ENCODE data around the gene RAB20. TPM values are rescaled to one million over a fixed set of nuclear protein-coding genes. Genes with fewer than 3 reads are reported as not detected.

Gene RAB20
- total RNA-seq, 1 experiment from 2014 or later: 10.6 TPM

DNA sequence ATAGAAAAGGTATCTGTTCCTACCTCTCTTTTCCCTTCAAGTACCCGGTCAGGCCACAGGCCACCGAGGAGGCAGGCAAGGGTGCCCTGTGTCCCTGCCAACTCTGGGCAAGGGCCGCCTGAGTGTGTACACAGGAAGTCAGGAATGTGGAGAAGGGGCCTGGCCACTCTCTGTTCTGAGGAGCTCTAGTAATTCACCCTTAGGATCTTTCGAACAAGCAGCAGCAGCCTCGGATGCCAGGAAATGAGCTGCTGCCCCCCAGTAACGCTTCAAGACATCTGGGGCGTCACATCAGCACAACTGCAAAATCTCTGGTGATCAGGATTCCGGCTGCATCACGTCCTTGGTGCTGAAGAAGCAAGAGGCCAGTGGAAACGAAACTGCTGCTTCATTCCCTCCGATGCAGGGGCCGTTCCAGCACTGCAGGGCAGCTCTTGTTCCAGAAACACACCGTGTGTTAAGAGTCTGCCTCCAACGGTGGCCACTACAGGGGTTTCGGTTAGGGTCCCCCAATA, 2.0 kb downstream of the RAB20 start:
- no peak for TF ChIP-seq ZFX (IDR thresholded peaks at IDR 0.05)
- no peak overlapping the region for H3K4me3 ChIP-seq (replicated peaks in 1 of 2; ENCODE audit: low read depth in 1 of 2, low read length in 2 of 2)
- CTCF ChIA-PET: no interaction called here
- DNase-seq (ENCODE audit: low read depth, low spot score) (no peak), ATAC-seq (no peak)
- RAD21 ChIA-PET (ENCODE audit: low non-redundant PET in 1 of 2, low total read pairs in 2 of 2, uncharacterized antibody in 2 of 2, unreplicated experiment in 2 of 2): no interaction called here
- no peaks in the 10 kb centered on the region for H4K20me1 ChIP-seq (ENCODE audit: insufficient read depth)
- H3K4me1 ChIP-seq (ENCODE audit: control insufficient read depth in 1 of 2, insufficient read depth in 2 of 2, low read length in 2 of 2): peaks cover 13 to 19% of the 10 kb centered on the region in 2 experiments
- no peak overlapping the region for H2AFZ ChIP-seq (ENCODE audit: low read depth, low read length, poor library complexity, severe bottlenecking)
- no peak overlapping the region for H3K9ac ChIP-seq (ENCODE audit: low read length)
- no peaks in the 10 kb centered on the region for H3K9me2 ChIP-seq (ENCODE audit: insufficient read depth)
- no peaks in the 10 kb centered on the region for H3K27me3 ChIP-seq (ENCODE audit: insufficient read depth, low read length)
- H3K4me2 ChIP-seq (ENCODE audit: low read length): no peak overlapping the region
- H3K9me3 ChIP-seq (ENCODE audit: control insufficient read depth in 1 of 2, insufficient read depth in 1 of 2, low read depth in 1 of 2, low read length in 2 of 2): no peaks in the 10 kb centered on the region
- intact Hi-C loops (cut with micrococcal nuclease): no loop called here
- no peaks in the 10 kb centered on the region; a peak in 2 of 4 replicates for H3K36me3 ChIP-seq (ENCODE audit: control insufficient read depth in 1 of 2, insufficient read depth in 2 of 2, low read length in 2 of 2)
- BruUV-seq (replicated peaks): no TSS peak
- no peak overlapping the region for H3K27ac ChIP-seq (ENCODE audit: low read depth, low read length)
- H3K79me2 ChIP-seq (ENCODE audit: insufficient read depth, low read length): peaks cover 3% of the 10 kb centered on the region
- POLR2A ChIA-PET: no interaction called here

DNA sequence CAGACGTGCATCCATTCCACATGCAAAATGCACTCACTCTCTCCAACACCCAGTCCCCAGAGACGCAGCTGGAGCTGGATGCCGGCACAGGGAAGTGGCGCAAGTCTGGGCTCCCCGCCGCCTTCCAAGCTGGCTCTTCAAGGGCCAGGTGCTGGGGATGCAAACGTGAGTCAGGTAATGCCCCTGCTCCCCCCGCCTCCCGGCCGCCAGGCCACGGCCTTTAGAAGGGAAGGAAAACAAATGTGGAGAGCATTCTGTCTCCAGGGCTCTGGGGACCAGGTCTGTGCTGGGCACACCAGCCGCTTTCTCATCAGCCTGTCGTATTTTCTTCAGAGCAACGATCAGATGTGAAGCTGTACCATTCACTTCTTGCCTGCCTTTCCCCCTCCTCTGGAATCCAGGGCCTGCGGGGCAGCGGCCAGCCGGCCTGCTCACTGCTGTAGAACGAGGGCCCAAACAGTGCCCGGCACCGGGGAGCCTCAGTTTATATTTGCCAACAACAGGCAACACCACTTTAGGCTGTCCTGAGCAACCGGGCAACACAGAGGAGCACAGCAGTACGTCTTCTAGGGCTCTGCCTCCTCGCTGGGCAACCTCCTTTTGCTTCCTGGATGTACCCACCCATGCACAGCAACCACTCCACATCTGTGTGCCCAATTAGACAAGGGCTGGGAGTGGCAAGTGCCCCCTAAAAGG, 3.8 kb downstream of the RAB20 start:
- intact Hi-C loops (cut with micrococcal nuclease): no loop called here
- CTCF ChIA-PET: no interaction called here
- no peak for TF ChIP-seq YY1 (IDR thresholded peaks at IDR 0.05; ENCODE audit: extremely low read depth, insufficient replicate concordance, low read depth, low read length)
- no peak for TF ChIP-seq CEBPB (IDR thresholded peaks at IDR 0.05; ENCODE audit: low read depth)
- TF ChIP-seq ZFX (IDR thresholded peaks at IDR 0.05): no peak
- no peak for TF ChIP-seq CTCF (IDR thresholded peaks at IDR 0.05 in 2 of 3, conservative IDR thresholded peaks at IDR 0.05 in 1 of 3; ENCODE audit: borderline replicate concordance in 1 of 3, insufficient read depth in 1 of 3, low read depth in 2 of 3, low read length in 2 of 3)
- TF ChIP-seq, protein P1, sequence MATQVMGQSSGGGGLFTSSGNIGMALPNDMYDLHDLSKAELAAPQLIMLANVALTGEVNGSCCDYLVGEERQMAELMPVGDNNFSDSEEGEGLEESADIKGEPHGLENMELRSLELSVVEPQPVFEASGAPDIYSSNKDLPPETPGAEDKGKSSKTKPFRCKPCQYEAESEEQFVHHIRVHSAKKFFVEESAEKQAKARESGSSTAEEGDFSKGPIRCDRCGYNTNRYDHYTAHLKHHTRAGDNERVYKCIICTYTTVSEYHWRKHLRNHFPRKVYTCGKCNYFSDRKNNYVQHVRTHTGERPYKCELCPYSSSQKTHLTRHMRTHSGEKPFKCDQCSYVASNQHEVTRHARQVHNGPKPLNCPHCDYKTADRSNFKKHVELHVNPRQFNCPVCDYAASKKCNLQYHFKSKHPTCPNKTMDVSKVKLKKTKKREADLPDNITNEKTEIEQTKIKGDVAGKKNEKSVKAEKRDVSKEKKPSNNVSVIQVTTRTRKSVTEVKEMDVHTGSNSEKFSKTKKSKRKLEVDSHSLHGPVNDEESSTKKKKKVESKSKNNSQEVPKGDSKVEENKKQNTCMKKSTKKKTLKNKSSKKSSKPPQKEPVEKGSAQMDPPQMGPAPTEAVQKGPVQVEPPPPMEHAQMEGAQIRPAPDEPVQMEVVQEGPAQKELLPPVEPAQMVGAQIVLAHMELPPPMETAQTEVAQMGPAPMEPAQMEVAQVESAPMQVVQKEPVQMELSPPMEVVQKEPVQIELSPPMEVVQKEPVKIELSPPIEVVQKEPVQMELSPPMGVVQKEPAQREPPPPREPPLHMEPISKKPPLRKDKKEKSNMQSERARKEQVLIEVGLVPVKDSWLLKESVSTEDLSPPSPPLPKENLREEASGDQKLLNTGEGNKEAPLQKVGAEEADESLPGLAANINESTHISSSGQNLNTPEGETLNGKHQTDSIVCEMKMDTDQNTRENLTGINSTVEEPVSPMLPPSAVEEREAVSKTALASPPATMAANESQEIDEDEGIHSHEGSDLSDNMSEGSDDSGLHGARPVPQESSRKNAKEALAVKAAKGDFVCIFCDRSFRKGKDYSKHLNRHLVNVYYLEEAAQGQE (IDR thresholded peaks at IDR 0.05; ENCODE audit: low read depth): no peak
- no peak for TF ChIP-seq ZNF274 (IDR thresholded peaks at IDR 0.05; ENCODE audit: low read depth, low read length)
- no peak for TF ChIP-seq SP1 (IDR thresholded peaks at IDR 0.05; ENCODE audit: low read depth)
- TF ChIP-seq TCF7L2 (IDR thresholded peaks at IDR 0.05; ENCODE audit: borderline replicate concordance, extremely low read depth, insufficient read depth, insufficient read length): no peak
- no peak for TF ChIP-seq EGR1 (IDR thresholded peaks at IDR 0.05; ENCODE audit: low read depth)
- TF ChIP-seq JUND (IDR thresholded peaks at IDR 0.05): no peak
- no peak for TF ChIP-seq SRF (IDR thresholded peaks at IDR 0.05; ENCODE audit: low read depth)
- no peak for TF ChIP-seq EZH2 (IDR thresholded peaks at IDR 0.05)
- TF ChIP-seq POLR2AphosphoS5 (IDR thresholded peaks at IDR 0.05; ENCODE audit: low read depth, low read length): no peak
- no peak for TF ChIP-seq ELF1 (IDR thresholded peaks at IDR 0.05; ENCODE audit: borderline replicate concordance, low read depth)
- no peak for TF ChIP-seq CBX3 (IDR thresholded peaks at IDR 0.05; ENCODE audit: low read depth)
- TF ChIP-seq EZH2phosphoT487 (IDR thresholded peaks at IDR 0.05; ENCODE audit: borderline replicate concordance): no peak

More for the DNA sequence above, 3.8 kb downstream of the RAB20 start:
- ATAC-seq (no peak), DNase-seq (ENCODE audit: low read depth, low spot score) (no peak)
- POLR2A ChIA-PET: no interaction called here
- RAD21 ChIA-PET (ENCODE audit: low non-redundant PET in 1 of 2, low total read pairs in 2 of 2, uncharacterized antibody in 2 of 2, unreplicated experiment in 2 of 2): no interaction called here
- Histone ChIP-seq H3K27ac (ENCODE audit: low read depth, low read length) (no peak overlapping the region), H2AFZ (ENCODE audit: low read depth, low read length, poor library complexity, severe bottlenecking) (no peak overlapping the region), H3K4me3 (replicated peaks in 1 of 2; ENCODE audit: low read depth in 1 of 2, low read length in 2 of 2) (no peak overlapping the region), H3K36me3 (ENCODE audit: control insufficient read depth in 1 of 2, insufficient read depth in 2 of 2, low read length in 2 of 2) (no peaks in the 10 kb centered on the region; a peak in 2 of 4 replicates), H3K9me3 (ENCODE audit: control insufficient read depth in 1 of 2, insufficient read depth in 1 of 2, low read depth in 1 of 2, low read length in 2 of 2) (no peaks in the 10 kb centered on the region), H4K20me1 (ENCODE audit: insufficient read depth) (no peaks in the 10 kb centered on the region), H3K4me1 (ENCODE audit: control insufficient read depth in 1 of 2, insufficient read depth in 2 of 2, low read length in 2 of 2) (peaks cover 7 to 14% of the 10 kb centered on the region in 2 experiments), H3K4me2 (ENCODE audit: low read length) (no peak overlapping the region), H3K9ac (ENCODE audit: low read length) (no peak overlapping the region), H3K79me2 (ENCODE audit: insufficient read depth, low read length) (peaks cover 10% of the 10 kb centered on the region), H3K27me3 (ENCODE audit: insufficient read depth, low read length) (no peaks in the 10 kb centered on the region), H3K9me2 (ENCODE audit: insufficient read depth) (no peaks in the 10 kb centered on the region)
- BruUV-seq (replicated peaks): no TSS peak

Measured in HCT116 (cell line).